Daoy (cell line): ENCODE data around the gene GABRR3. TPM values are rescaled to one million over a fixed set of nuclear protein-coding genes. Genes with fewer than 3 reads are reported as not detected.

Experiments used
- DNase-seq: peaks from one replicate; pipeline ENCODE4 v3.0.0-alpha.2; 2015; ENCODE audit warnings: low read depth
- total RNA-seq: library from RNA; depleted of rRNA; stranded (reverse); fragments of >200 nt; shearing (Covaris generic); gene quantifications from 2 replicates; pipeline ENCODE4 v1.2.3, GENCODE V29; 2014; rRNA removed

The GABRR3 gene
- total RNA-seq, 1 experiment from 2014 or later, result not detected

- no peak for DNase-seq
Observed at GRCh38 chr3:97957617-97958311, 77.4 kb downstream of the GABRR3 start.

DNA sequence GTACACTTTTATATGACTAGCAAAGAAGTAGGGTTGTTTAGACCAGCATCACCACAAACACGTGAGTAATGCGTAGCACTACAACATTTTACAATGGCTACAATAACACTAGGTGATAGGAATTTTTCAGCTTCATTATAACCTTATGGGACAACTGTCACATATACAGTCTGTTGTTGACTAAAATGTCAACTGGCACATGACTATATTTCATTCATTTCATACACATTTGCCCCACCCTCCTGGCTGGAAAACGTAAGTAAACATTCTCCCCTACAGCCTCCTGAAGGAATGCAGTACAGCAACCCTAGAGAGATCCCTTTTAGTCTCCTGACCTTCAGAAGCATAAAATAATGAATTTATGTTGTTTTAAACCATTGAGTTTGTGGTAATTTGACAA lies 79.1 kb downstream of the GABRR3 start:
- no peak for DNase-seq

DNA sequence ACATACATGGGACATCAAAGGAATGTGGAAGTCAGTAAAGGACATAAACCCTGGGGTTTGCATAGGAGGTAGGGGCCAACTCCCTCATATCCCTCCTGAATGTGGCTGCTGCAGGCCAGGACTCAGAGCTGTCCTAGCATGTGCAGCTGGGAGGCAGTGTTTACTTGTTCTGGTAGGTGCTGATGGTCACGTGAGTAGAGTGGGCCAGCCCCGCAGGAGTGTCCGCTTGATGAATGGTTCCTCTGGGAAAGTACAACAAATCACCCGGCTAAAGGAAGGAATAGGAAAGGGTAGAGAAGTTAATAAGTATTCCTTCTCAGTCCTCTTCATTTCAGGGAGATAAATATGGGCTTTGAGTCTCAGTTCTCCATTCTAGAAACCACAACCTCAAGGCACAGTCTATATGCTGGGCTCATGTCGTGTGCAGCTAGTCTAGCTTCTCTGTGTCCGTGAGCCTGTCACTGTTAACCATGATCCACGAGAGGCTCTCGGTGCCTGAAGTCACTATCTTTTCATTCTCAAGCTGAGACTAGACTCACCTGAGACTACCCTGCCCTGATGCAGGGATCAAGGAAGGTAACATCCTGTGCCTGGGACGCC lies 80.8 kb downstream of the GABRR3 start:
- DNase-seq, result no peak

DNA sequence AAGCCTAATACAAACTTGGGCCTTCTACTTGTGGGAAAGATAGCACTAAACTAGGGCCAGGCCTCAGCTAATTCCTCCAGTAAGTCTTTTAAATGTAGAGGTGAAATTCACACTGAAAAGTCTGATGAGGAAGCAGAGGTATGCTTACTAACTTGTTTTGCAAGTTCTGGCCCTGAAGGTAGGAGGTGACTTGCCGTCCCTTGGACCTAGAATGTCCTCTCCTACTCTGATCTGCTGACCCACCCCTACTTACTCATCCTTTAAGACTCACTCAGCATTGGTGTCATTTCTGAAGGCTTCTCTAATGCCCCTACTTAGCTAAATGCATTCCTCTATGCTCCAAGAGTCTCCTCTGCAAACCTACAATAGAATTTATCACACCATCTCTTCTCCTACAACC lies 82.2 kb downstream of the GABRR3 start:
- no peak for DNase-seq

- DNase-seq, result no peak
Observed at GRCh38 chr3:97952280-97952679, 82.8 kb downstream of the GABRR3 start.

DNA sequence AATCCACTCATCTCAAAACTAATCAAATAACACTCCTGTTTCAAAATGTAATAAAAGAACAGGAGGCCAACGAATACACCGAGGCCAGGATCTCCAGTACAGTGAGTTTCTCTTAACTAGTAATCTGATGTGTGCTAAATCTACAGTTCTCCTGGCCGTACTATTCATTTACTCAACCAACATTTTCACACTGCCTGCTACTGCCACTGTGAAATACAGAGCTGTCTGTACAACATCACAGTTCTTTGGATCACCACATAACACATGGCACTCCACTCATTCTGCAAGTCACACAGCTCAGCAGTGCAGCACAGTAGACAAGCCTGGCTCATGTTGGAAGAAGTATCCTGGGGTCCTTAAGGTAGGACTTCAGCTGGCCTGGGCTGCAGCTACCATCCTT lies 84.8 kb downstream of the GABRR3 start:
- DNase-seq, result no peak

DNA sequence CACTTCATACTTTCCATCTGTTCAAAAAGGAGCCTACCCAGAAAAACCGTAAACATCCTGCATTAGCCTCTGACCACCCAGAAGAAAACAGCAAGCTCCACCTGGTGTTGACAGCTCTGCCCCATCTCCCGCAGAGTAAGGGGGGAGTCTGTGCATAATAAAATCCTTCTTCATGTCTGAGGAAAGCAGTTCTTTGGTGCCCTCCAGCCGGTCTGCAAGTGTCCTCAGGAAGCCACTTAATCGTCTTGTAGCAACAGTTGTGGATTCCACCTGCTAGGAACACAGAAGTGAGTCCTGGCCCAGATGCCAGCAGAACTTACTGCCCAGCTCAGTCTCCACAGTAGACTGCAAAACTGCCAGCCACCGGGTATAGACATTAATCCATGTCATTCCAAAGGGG lies 85.4 kb downstream of the GABRR3 start:
- no peak for DNase-seq

- DNase-seq, result no peak
Observed at GRCh38 chr3:97949110-97949485, 86.0 kb downstream of the GABRR3 start.

DNA sequence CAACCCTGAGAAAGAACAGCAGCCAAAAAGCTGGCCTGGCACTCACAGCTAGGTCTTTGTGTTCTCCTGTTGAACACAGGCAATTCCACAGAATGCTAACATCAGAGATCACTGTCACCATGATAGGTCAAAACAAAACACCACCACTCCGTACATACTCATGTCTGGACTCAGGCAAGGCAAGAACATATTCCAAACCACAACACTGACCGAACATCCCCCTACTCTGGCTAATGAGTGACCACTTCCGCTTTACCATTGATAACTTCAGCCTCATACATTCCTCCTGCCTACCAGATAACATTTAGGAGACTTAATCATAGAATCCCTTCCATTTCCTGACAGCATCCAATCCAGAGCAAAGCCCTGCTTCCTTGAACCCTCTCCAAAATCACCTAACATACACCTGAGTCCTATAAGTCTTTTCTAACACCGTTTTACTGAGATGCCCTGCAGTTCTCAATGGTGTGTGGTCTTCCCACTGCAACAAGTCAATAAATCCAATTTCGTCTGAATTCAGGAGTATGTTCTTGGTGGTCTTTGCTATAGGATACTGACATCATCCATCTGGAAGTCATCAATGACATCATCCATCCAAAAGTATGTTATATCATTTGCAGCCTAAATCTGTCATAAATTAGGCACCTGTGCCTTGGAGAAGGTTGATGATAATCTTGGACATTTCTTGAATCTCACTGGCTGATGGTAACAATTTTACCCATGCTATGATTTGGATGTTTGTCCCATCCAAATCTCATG lies 86.6 kb downstream of the GABRR3 start:
- DNase-seq, result no peak

GRCh38 chr3:97942801-97943546 lies 92.1 kb downstream of the GABRR3 start:
- DNase-seq, result no peak

GRCh38 chr3:97940034-97940433 lies 95.1 kb downstream of the GABRR3 start:
- no peak for DNase-seq

DNA sequence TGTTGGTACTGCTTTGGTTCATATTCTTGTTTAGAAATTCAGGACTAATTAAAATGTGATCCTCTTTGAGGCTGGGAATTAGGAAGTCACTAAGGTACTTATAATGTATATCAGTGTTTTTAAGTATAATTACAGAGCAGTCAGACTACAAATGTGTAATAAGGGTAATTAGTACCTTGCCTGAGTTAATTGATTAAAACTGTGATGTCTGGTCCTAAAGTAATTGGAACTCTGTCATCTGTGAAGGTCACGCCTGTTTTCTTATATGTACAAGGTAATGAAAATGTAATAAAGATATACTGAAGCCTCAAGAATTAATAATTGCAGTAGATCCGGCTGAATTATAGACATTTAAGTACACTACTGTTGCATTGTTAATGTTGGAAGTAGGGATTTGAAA lies 95.7 kb downstream of the GABRR3 start:
- DNase-seq, result no peak

DNA sequence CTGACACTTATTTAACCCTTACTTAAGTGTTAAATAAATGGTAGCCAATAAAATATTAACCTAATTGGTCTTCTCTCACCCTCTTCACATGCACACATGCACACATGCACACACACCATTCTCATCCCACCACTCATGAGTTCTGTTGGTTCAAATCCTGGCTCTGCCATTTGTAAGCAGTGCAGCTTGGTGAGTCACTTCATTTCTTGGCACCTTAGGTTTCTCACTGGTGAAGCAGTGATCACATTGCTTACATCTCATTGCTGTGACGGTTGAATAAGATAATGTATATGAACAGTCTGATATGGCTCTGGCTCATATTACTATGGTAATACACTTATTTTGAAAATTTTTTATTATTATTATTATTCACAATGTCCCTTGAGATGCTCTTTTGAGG lies 96.7 kb downstream of the GABRR3 start:
- no peak for DNase-seq

GRCh38 chr3:97937205-97937604 lies 97.9 kb downstream of the GABRR3 start:
- DNase-seq, result no peak

DNA sequence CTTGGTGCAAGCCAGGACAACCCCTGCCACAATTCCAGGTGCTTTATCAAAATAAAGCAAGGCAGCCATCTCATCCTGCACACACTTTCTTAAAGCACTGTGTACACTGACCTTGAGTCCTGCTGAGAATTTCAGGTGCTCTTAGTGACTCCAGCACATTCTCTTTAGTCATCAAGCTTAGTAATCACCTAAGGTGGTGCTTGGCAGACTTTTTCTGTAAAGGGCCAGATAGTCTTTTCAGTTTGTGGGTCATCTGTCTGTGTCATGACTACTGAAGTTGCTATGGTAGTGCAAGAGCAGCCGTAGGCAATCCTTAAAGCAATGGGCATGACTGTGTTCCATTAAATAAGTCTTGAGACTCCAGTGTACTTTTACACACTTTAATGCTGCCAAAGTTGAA lies 99.3 kb downstream of the GABRR3 start:
- DNase-seq, result no peak

Other genes starting within 250 kb of the GABRR3 start
- 10.8 and 18.0 TPM in 2 replicates for gene CRYBG3, start 213.3 kb downstream of the GABRR3 start, total RNA-seq
- gene RIOX2, start 62.9 kb downstream of the GABRR3 start, total RNA-seq, result 35.0 and 35.5 TPM in 2 replicates
- not detected in 2 replicates for gene OR5AC2, start 51.9 kb upstream of the GABRR3 start, total RNA-seq
- gene OR5H1, start 95.4 kb upstream of the GABRR3 start, total RNA-seq, result not detected in 2 replicates
- not detected in 2 replicates for gene OR5H14, start 112.2 kb upstream of the GABRR3 start, total RNA-seq
- not detected in 2 replicates for gene OR5H15, start 131.4 kb upstream of the GABRR3 start, total RNA-seq
- not detected in 2 replicates for gene OR5H6, start 228.9 kb upstream of the GABRR3 start, total RNA-seq
- gene OR5H2, start 247.2 kb upstream of the GABRR3 start, total RNA-seq, result not detected in 2 replicates